ENCODE measurements around the gene MAP3K3. TPM values are rescaled to one million over a fixed set of nuclear protein-coding genes. Genes with fewer than 3 reads are reported as not detected.
A peak's percentile ranks its signal among the peaks of the same experiment; 100 is the strongest.

The MAP3K3 gene
- total and polyA plus RNA-seq, 9 of the 15 experiments (the other 6 are each of a cell fraction or from before 2014, with no cell fraction given): 0.69 to 16.5 (median 12.1) TPM

DNA sequence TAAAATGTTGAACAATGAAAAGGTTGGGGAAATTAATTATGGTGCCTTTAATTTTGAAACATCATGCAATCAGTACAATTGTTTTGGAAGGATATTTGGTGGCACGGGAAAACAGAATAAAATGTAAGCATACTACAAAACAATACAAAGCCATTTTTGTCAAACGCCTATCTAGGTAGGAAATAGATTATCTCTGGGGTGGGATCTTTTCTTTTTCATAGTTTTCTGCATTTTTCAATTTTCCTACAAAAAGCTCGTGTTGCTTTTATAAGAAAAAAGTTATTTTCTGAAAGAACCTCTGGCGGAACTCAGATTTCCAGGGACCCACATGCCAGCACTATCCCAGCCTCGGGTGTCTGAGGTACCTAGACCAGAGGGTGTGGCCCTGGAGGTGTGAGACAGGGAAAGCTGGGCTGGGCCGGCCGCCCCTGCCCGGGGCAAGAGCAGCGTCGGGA, 961 bp upstream of the MAP3K3 start:
- intact Hi-C loops (cut with micrococcal nuclease): loop anchor here (5.0 to 10.0 kb wide), 3 partner anchors 76 to 224 kb away; partner anchors contain the start of genes CCDC47, DDX42 and SMARCD2
- peak overlapping the region; percentile 71 for H3K4me3 ChIP-seq
- no peaks in the 10 kb centered on the region for H3K9me3 ChIP-seq (replicated peaks; ENCODE audit: control insufficient read depth, insufficient read depth, low read depth, low read length)
- POLR2A ChIA-PET: interaction anchor here (0.6 to 1.8 kb wide), 5 partner anchors 9 to 196 kb away, joined by 3 to 14 read pairs (median 3); no protein-coding TSS in a partner anchor
- peaks cover 34% of the 10 kb centered on the region for H3K79me2 ChIP-seq (ENCODE audit: control insufficient read depth, insufficient read depth, low read length)
- no peaks in the 10 kb centered on the region for H4K20me1 ChIP-seq (replicated peaks; ENCODE audit: control insufficient read depth, insufficient read depth, low read length)
- H3K9ac ChIP-seq (ENCODE audit: insufficient read depth in 1 of 2, low read depth in 2 of 2, low read length in 2 of 2): peak overlapping the region; percentile 53 to 88
- in situ Hi-C loops (cut with MboI): no loop called here
- CTCF ChIA-PET (ENCODE audit: low intra/inter-chr PET ratio): no interaction called here
- TF ChIP-seq ZNF639 (CRISPR knock-in tag; conservative IDR thresholded peaks at IDR 0.05 in 1 of 2, IDR thresholded peaks at IDR 0.05 in 1 of 2) (peak in 1 of 2 experiments; percentile 23; a peak in 1 of 4 replicates), MLLT1 (IDR thresholded peaks at IDR 0.05) (peak in 1 of 2 experiments; percentile 60; a peak in 1 of 4 replicates), ZBTB17 (CRISPR knock-in tag; IDR thresholded peaks at IDR 0.05) (peak; percentile 91), HLTF (IDR thresholded peaks at IDR 0.05) (0 out of 2 replicates have a peak, but pooled peaks have one; percentile 19), ELF1 (tag; IDR thresholded peaks at IDR 0.05) (0 out of 2 replicates have a peak, but pooled peaks have one; percentile 33), SRSF3 (IDR thresholded peaks at IDR 0.05; ENCODE audit: insufficient read depth, low read length) (no peak), IRF2 (CRISPR knock-in tag; IDR thresholded peaks at IDR 0.05) (no peak)
- 9% methylated on average over 10 of the region's 10 CpGs for WGBS (ENCODE audit: insufficient coverage, low coverage, missing lambda C conversion rate)
- no peaks in the 10 kb centered on the region for H3K36me3 ChIP-seq (ENCODE audit: control insufficient read depth, insufficient read depth, low read length)
- DNase-seq (ENCODE audit: extremely low read depth in 1 of 4, low spot score in 3 of 4) (no peak), ATAC-seq (no peak), FAIRE-seq (no peak)
- H3K4me2 ChIP-seq (ENCODE audit: insufficient read depth, low read length): peak overlapping the region; percentile 76
- no peaks in the 10 kb centered on the region for H3K27me3 ChIP-seq (ENCODE audit: control insufficient read depth in 2 of 2, insufficient read depth in 2 of 2, low read length in 2 of 2)
- TSS peak; percentile 67 for BruUV-seq (replicated peaks)
- peak overlapping the region; percentile 89 for H2AFZ ChIP-seq (ENCODE audit: low read depth, low read length)
- no peaks in the 10 kb centered on the region for H3K9me1 ChIP-seq (ENCODE audit: control insufficient read depth, insufficient read depth, low read length)
- peaks cover 10 to 14% of the 10 kb centered on the region in 2 experiments; a peak in 4 of 5 replicates for H3K4me1 ChIP-seq (replicated peaks in 1 of 2; ENCODE audit: control insufficient read depth in 2 of 2, insufficient read depth in 2 of 2, low read length in 2 of 2)
- H3K27ac ChIP-seq (ENCODE audit: extremely low read depth, low read depth, low read length): peak overlapping the region; percentile 27; the same call in 1 of the 3 replicates
